ENCODE results near the gene MORC2.

The MORC2 gene

DNA sequence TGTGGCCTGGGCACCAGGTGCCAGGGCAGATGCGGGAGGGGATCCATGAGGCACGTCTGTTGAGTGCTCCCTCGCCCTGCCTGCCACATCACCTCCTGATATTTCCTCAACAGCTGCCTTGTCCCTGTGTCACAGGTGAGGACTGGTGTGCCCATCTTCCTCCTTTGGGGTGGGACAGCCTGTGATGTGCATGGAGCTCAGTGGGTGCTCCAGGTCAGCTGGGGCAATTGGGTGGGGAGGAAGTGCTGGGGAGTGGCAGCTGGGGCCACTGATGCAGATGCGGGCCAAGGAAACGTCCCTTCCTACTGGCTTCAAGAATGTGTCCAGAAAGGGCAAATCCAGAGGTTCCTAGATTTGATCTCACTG, 83.6 kb downstream of the MORC2 start:
- DNase-seq: no peak

DNA sequence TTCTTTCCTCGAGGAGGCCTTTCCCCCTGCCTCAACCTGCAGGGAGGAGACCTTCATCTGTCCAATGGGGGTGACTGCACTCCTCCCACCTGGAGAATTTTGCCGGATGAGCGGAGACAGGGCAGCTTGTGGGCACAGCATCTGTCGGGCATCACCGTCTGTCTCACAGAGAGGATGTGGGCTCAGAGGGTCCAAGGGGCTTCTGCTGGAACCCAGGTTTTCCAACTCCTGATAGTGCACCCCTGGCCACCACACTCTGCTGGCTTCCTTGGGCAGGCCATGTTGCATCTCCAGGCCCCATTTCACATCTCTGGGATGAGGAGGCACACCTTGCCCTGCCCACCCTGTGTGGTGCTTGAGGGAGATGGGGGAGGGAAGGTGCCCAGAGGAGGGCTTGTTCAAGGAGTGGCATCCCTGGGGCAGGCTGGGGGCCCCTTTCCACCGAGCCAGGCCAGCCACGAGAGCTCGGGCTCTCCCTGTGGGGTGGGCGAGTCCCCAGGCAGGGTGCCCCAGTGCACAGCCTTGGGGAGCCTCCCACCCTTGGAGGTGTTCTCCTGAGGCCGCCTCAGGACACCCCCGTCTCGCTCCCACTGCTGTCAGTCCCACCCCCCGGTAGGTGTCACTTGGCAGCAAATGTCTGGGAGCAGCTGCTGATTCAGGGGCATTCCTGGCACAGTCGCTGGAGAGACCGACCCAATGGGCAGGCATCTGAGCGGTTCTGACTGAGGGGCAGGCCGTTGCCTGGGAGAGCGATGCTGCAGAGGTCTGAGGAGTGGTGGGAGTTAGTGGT, 84.2 kb downstream of the MORC2 start:
- DNase-seq: no peak

DNA sequence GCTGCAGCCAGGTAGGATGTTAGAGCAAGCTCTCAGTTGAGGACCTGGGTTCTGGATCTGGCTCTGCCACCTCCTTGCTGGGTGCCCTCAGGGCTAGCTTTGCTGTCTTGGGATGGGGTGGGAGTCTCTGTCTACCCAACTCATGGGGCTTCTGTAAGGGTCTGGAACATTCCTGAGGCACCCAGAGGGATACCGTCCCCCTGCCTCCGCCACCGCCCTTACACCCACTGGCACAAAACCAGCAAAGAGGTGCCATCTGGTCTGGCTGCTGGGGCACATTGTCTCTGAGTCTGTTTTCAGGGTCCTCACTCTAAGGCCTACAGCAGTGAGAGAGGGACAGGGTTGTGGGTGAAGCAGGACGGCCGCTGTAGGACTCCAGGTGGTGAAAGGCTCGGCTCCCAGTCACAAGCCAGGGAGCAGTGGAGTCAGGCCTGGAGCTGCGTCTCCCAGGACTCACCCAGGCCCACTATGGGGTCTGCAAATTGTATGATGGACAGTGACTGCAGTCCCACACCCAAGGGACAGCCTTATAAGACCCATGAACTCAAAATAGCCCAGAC, 84.9 kb downstream of the MORC2 start:
- no peak for DNase-seq

DNA sequence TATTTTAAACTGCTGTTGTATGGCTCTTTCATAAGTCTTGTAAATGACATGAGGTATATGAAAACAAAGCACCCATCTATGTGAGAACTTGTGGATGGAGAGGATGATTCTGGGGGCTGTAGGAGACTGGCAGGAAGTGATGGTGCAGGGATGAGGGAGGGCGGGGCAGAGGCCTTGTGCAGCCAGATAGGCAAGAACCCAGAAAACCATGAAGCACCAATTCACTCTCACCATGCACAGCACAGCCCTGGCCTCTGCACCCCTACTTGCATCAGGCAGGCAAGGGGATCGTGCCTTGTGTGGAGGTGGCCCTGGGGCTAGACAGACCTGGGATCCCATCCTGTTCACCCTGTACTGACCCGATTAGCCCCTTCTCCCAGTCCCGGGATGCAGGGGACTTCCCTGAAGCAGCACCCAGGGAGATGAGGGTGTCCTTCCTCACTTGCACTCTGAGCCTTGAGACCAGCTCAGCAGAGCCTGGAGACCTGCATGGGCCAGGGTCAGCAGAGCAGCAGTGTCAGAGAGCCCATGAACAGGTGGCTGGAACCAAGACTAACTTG, 85.5 kb downstream of the MORC2 start:
- DNase-seq: no peak

DNA sequence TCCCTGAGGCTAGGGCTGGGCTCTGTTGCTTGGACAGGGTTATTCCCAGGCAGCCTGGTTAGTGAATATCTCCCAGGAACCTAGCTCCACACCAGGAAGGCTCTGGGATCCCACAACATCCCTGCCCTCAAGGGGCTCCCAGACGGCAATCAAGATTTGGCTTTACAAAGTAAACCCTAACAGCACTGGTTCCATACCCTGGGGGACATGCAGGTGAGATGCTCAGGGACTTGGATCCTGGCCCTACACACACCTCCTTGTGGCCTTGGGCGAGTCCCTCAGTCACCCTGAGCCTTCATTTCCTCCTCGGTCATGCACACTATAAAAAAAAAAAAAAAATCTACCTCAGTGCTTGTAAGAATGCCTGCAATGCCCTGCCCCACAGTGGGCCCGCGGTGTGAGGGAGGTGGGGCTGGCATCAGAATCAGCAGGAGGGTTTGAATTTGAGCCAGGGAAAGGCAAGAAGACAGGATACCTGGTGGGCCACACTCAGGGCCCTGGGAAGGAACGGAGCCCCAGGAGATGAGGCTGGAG, 86.3 kb downstream of the MORC2 start:
- DNase-seq: no peak

DNA sequence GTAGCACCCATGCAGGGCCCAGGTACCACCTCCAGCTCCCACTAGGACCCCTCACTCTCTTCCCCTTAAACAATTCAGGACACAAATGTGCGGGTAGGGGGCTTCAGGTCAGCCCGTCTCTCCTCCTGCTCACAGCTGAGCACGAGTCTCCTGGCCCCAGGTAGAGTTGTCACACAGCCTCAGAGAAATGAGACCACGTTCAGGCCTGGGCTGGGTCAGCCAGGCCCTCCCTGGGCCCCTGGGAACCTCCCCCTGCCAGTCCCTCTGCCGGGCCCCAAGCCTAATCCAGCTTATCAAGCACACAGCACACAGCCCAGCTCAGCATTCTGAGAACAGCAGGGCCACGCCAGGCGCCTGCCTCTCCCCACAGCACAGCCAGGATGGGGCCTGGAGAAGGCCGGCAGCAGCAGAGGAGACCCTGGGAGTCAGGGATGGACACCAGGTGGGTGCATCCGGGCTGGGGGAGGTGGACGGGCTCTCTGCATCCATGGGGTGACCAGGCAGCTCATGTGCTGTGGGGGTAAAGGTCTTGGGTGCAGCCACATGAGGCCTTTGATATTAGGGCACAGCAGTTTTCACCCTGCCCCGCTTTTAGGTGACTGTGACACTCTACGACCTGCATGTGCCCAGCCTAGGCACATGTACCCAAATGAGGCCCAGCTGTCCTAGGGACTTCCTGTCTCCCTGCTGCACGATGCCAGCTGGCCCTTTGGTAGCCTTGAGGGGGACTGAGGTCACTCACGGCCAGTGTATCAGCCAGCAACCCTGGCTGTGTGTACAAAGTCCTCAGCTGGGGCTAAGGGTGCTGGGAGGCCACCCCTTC, 87.0 kb downstream of the MORC2 start:
- no peak for DNase-seq

DNA sequence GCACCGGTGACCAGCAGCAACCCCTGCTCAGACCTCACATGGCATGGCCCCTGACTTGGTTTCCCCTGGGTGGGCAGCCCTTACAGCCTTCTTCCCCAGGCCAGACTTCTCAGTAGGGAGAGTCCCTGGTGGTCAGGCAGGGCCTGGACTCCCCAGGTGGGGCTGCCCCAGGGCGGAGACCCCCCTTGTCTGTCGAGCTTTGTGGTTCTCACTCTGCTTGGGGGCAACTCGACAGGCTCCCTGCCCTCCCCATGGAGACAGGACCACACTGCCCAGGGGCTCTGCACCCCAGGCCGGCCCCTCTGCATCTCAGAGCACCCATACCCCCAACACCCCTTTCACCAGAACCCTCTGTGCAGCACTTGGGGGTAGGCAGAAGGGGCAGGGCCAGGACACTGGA, 87.7 kb downstream of the MORC2 start:
- no peak for DNase-seq

DNA sequence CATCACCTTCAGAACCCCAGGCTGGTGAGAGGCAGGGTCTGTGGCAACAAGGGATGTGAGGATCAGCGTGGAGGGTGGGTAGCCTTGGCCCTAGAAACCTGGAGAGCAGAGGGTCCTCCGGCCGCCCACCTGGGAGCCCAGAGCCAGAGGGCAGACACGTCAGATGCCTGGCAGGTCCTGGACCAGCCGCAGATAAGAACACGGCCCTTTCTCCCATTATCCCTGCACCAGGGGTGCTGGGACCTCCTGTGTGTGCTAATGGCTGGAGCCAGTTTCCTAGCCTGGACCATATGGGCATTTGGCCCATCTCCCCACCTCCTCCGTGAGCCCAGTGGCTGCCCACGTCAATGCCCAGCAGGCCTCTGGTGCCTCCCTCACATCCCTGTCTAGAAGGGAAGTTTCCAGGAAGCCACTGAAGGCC, 88.4 kb downstream of the MORC2 start:
- DNase-seq: no peak

DNA sequence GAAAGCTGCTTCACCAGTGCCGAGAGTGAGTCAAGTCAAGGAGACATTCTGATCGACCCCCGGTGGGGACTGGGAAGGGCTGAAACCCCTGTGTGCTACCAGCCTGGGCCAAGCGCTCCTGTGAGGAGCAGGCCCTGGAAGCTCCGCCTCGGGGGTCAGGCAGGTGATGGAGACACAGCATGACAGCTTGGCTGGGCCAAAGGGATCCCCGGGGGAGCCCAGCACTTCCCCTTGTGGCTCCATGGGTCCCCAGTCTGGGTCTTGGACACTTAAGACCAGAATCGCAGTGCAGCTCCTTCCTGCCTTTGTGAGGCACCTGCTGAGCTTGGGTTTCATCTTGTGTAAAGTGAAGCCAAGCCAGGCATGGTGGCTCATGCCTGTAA, 89.2 kb downstream of the MORC2 start:
- DNase-seq: no peak

DNA sequence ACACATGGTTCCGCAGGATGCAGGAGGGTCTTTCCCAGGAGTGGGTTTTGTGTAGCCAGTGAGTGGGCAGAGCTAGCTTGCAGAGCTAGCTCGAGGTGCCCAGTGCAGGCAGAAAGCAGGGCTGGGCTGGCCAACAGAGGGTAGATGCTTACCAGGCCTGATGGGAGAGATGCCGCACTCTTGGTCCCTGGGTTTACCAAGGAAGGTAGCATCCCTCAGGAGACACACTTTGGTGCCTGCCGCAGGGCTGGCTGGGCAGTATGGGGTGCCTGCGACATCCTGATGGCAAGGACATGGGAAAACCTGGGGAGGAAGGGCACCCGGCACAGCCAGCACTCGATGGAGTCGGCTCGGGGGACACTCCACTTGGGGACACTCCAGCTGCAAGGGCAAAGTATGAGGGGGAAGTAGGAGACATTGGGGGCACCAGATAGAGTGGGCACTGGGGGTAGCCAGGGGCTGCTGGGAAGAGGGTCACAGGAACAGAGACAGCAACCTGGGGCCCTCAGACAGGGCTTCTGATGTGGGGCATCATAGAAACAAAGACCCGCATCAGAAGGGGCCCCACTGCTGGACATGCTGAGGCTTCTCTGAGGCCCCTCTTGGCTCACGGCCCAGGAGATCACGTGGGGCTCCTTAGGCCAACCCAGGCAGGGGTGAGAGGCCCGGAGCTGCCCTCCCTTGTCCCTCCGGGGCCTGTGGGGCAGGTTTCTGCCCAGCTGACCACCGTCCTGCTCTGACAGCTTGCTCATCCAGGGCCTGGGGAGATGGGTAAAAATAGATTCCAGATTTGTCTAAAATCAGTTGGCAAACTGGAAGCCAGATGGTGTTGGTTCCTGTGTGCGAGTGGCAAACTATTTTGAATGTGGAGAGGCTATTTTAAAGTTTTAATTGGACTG, 89.8 kb downstream of the MORC2 start:
- no peak for DNase-seq

DNA sequence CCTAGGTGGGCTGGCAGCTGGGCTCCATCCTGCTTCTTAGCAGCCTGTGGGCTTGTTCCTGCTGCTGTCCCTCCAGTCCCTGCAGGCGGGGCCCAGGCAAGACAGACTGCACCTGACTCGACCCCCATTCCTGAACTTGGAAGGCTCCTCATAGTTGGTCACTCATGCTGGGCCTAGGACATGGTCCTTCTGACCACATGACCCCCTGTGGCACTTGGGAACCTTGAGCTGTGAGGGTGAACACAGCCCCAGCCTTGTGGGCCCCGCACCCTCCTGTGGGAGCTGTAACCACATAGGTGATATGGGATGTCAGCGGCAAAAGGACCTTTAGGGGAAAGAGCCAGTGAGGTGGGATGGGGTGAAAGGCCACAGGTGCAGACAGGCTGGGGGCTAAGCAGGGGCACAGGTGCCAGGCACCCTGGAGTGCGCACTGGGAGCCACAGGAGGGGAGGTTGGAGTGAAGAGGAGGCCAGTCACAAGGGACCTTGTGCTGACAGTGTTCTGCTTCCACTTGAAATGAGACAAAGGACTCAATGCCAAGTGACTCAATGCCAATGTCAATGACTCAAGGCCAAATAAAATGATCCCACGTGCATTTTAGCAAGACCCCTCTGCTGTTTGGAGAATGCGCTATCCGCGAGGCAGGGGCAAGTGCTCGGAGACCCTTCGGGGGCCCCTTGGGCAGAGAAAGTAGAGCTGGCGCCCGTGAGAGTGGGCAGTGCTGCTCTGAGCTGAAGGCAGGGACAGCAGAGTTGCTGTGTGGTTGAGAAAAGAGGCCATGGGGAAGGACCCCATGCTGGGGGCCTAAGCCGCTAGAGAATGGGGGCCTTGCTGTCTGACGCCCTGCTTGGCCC, 90.7 kb downstream of the MORC2 start:
- no peak for DNase-seq

DNA sequence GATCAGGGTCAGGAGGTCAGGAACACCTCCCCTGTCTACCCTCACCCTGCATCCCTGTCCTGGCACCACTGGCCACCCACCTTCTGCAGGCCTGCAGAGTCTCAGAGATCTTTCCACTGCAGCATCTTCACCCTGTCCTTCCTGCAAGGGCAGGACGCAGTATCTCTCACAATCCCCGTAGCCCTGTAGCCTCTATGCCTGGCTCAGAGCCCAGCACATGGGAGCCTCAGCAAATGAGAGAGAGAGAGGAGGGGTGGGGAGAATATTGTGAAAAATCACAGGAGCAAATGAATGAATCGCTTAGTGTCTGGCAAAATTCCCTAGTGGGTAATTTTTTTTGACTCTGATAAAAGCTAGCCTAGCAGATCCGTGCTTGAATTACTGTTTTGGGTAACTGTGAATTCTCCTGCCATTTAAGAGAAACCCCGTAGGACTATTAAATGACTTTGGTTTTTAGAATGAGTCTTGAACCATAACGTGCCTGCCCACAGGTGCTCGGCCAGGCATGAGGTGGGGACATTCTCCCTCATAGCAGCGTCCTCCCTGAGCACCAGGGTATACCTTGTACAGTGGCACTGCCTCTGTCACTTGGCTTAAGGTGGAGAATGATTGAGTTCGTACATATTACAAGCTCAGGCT, 91.5 kb downstream of the MORC2 start:
- no peak for DNase-seq

DNA sequence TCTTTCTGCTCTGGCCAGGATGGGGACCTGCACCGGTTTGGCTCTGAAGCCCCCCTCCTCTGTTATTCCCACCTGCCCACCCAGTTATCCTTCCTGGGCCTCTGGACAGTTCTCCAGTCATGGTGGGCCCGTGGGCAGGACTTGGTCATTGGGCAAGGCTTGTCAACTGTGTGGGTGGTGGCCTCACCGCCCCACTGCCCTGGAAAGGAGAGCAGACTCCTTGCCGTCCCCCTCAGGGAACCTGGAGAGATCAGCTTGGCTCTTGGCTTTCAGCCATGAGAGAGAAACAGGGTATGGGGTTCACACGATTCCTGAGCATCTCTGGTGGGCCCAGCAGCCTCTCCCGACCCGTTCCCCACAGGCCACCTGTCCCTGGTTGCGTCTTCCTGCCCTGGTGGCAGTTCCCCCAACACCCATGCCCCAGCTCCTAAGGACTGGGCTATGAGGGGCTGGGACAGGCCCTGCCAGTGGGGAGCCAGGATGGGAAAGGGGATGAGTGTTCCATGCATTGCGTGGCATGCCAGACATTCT, 92.3 kb downstream of the MORC2 start:
- no peak for DNase-seq

DNA sequence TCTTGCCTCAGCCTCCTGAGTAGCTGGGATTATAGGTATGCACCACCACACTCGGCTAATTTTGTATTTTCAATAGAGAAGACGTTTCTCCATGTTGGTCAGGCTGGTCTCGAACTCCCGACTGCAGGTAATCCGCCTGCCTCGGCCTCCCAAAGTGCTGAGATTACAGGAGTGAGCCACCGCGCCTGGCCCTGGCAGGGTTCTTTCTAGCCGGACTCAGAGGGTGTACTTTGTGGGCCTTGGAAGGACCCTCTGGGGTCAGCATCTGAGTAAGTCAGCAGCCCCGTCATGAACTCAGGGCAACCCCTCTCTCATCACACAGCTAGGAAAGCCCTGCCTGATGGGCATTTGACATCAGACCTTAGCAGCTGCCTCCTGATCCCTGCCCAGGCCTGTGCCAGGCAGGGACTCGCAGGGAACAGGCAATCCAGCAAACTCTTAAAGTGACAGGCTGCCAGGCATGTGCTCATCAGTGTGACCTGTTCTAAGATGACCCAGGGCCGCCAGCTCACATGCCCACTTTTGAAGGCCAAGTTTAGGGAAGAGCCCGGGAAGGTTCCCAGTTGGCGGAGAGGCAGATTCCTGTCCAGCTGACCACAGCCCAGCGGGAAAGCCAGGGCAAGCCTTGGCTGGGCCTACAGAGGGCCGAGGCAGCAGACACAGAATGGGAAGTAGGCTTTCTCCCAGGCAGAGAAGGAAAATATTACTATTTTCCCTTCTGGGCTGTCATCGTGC, 92.9 kb downstream of the MORC2 start:
- DNase-seq: no peak

All from CD4-positive, alpha-beta T cell treated with Interleukin-12 subunit alpha and Interleukin-12 subunit beta, for 1 hour (primary cell).